ENCODE measurements around the gene IFI16.

DNA sequence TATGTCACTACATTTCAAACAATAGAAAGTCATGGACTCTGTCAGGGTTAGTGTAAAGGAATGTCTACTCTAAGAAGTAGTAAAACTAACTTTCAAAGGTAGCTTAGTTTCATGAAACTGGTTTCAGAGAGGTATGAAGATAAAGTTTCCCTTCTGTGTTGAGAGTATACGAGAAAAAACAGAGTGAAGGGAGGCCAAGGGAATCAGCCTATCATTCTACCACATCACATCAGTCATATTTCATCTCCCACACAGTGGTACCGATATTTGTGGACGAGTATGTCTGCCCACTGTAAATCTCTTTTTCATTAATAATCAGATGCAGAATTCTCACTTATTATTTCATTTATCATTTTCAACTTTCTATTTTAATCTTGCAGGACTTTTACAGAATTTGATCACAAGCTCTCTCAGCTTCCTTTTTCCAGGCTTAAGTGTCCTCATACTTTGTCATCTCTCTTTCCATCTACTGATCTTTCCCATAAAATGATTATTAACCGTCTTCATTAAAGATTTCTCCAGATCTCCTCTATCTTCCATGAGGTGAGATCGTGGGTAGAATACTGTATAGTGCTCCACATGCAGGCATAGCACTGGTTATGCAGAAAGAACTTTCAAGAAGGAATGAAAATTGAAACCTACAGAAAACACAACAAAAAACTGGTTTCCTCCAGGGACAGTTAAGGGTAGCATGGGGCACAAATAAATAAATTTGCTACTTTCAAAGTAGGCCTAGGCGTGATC lies 11.5 kb upstream of the IFI16 start:
- TF ChIP-seq CEBPB (IDR thresholded peaks at IDR 0.05; ENCODE audit: low read depth, low read length) (no peak), BHLHE40 (IDR thresholded peaks at IDR 0.05; ENCODE audit: low read depth, low read length) (no peak), POLR2A (IDR thresholded peaks at IDR 0.05; ENCODE audit: low read depth, low read length) (no peak)
- TF ChIP-seq, protein P1, sequence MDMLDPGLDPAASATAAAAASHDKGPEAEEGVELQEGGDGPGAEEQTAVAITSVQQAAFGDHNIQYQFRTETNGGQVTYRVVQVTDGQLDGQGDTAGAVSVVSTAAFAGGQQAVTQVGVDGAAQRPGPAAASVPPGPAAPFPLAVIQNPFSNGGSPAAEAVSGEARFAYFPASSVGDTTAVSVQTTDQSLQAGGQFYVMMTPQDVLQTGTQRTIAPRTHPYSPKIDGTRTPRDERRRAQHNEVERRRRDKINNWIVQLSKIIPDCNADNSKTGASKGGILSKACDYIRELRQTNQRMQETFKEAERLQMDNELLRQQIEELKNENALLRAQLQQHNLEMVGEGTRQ (IDR thresholded peaks at IDR 0.05; ENCODE audit: low read depth, low read length): no peak
- TF ChIP-seq, protein P2, sequence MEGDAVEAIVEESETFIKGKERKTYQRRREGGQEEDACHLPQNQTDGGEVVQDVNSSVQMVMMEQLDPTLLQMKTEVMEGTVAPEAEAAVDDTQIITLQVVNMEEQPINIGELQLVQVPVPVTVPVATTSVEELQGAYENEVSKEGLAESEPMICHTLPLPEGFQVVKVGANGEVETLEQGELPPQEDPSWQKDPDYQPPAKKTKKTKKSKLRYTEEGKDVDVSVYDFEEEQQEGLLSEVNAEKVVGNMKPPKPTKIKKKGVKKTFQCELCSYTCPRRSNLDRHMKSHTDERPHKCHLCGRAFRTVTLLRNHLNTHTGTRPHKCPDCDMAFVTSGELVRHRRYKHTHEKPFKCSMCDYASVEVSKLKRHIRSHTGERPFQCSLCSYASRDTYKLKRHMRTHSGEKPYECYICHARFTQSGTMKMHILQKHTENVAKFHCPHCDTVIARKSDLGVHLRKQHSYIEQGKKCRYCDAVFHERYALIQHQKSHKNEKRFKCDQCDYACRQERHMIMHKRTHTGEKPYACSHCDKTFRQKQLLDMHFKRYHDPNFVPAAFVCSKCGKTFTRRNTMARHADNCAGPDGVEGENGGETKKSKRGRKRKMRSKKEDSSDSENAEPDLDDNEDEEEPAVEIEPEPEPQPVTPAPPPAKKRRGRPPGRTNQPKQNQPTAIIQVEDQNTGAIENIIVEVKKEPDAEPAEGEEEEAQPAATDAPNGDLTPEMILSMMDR (conservative IDR thresholded peaks at IDR 0.05; ENCODE audit: low read depth, low read length): no peak
- TF ChIP-seq, protein P3, sequence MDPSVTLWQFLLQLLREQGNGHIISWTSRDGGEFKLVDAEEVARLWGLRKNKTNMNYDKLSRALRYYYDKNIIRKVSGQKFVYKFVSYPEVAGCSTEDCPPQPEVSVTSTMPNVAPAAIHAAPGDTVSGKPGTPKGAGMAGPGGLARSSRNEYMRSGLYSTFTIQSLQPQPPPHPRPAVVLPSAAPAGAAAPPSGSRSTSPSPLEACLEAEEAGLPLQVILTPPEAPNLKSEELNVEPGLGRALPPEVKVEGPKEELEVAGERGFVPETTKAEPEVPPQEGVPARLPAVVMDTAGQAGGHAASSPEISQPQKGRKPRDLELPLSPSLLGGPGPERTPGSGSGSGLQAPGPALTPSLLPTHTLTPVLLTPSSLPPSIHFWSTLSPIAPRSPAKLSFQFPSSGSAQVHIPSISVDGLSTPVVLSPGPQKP (IDR thresholded peaks at IDR 0.05; ENCODE audit: borderline replicate concordance, low read depth, low read length): no peak
